Hematopoietic multipotent progenitor cell treated with erythropoietin and hydrocortisone succinate and interleukin-3 and kit ligand, for 6 days (in vitro differentiated cells): ENCODE data around the gene SMIM23.

Experiments used
- DNase-seq: peaks from one replicate; pipeline ENCODE4 v3.0.0-alpha.2; 2015

The SMIM23 gene

GRCh38 chr5:171785517-171785916, at the start of gene SMIM23:
Gene SMIM23, plus strand, starts transcription at chr5:171785817. Its CDS starts 55 bp downstream, at chr5:171785872.
- DNase-seq, result no peak

GRCh38 chr5:171736976-171737891, 48.4 kb upstream of the SMIM23 start:
- DNase-seq, result no peak

GRCh38 chr5:171738501-171738900, 47.1 kb upstream of the SMIM23 start:
- no peak for DNase-seq

GRCh38 chr5:171739271-171739670, 46.3 kb upstream of the SMIM23 start:
- DNase-seq, result no peak

GRCh38 chr5:171743436-171744076, 42.1 kb upstream of the SMIM23 start:
- no peak for DNase-seq

GRCh38 chr5:171744264-171744663, 41.4 kb upstream of the SMIM23 start:
- DNase-seq, result no peak

GRCh38 chr5:171744882-171745281, 40.7 kb upstream of the SMIM23 start:
- DNase-seq, result no peak

- DNase-seq, result no peak
These were observed 40.0 kb upstream of the SMIM23 start for GRCh38 chr5:171745602-171746001.

- no peak for DNase-seq
These were observed 38.4 kb upstream of the SMIM23 start for GRCh38 chr5:171747061-171747859.

- no peak for DNase-seq
These were observed 36.9 kb upstream of the SMIM23 start for GRCh38 chr5:171748720-171749119.

- no peak for DNase-seq
These were observed 36.3 kb upstream of the SMIM23 start for GRCh38 chr5:171749365-171749764.

GRCh38 chr5:171750311-171750788, 35.3 kb upstream of the SMIM23 start:
- DNase-seq, result peak; percentile 41

- DNase-seq, result no peak
These were observed 30.2 kb upstream of the SMIM23 start for GRCh38 chr5:171755354-171755821.

GRCh38 chr5:171757853-171758535, 27.6 kb upstream of the SMIM23 start:
- DNase-seq, result no peak

- DNase-seq, result no peak
These were observed 25.8 kb upstream of the SMIM23 start for GRCh38 chr5:171759777-171760176.

- no peak for DNase-seq
These were observed 23.5 kb upstream of the SMIM23 start for GRCh38 chr5:171762021-171762608.

- no peak for DNase-seq
These were observed 22.7 kb upstream of the SMIM23 start for GRCh38 chr5:171762903-171763302.

- no peak for DNase-seq
These were observed 21.4 kb upstream of the SMIM23 start for GRCh38 chr5:171764265-171764664.

GRCh38 chr5:171766875-171767274, 18.7 kb upstream of the SMIM23 start:
- no peak for DNase-seq

GRCh38 chr5:171770153-171770552, 15.5 kb upstream of the SMIM23 start:
- DNase-seq, result peak; percentile 65

- DNase-seq, result no peak
These were observed 13.8 kb upstream of the SMIM23 start for GRCh38 chr5:171771856-171772255.

- no peak for DNase-seq
These were observed 12.5 kb upstream of the SMIM23 start for GRCh38 chr5:171773106-171773505.
